ENCODE measurements around the gene XYLT2. TPM values are rescaled to one million over a fixed set of nuclear protein-coding genes. Genes with fewer than 3 reads are reported as not detected.
"Not testable (repeated sequence)": the region's sequence is repeated elsewhere in the genome, so short reads cannot be mapped to it uniquely, and the experiment has no call there.

Gene XYLT2
- 47.5 and 54.3 TPM in 2 replicates for total RNA-seq (2014; rRNA removed; shearing (Covaris generic))

DNA sequence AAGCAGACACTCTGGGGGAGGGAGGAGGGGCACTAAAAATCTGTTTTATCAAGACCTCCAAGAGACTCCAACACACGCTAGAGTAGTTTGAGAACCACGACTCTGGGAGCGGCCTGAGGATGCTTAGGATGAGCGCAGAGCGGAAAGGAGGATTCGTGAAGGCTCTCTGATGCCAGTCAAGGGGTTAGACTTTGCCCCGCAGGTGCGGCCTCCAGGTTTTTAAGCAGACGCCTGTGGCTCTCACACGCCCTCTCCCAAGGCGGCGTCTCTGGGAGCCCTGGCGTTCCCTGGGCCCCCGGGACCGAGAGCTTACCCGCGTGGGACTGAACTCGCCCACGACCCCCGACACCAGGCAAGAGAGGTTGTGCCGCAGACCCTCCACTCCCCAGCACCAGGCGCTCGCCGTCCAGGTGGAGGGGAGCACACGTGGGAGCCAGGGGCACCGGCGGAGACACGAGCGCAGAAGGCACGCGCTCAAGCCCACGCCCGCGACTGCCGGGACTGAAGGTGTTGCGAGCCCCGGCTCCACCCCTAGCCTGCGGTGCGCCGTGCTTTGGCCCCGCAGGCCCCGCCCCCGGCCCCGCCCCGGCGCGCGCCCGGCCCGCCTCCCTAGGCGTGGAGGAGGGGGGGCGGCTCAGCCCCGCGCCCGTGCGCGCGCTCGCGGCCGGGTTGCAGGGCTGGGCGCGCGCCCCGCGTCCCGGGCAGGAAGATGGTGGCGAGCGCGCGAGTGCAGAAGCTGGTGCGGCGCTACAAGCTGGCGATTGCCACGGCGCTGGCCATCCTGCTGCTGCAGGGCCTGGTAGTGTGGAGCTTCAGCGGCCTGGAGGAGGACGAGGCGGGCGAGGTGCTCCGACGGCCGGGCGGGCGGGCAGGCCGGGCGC lies at the start of gene XYLT2:
XYLT2 (plus strand) TSS at position 695 of the 881 bp plus-strand sequence; CDS start at position 710, 15 bp downstream.
- DNase-seq, result peak; percentile 99
- Histone ChIP-seq H3K27me3 (ENCODE audit: control insufficient read depth, insufficient read depth, low read length) (peaks cover 5% of the 10 kb centered on the region), H3K4me3 (ENCODE audit: insufficient read depth, low read depth, low read length) (peak within 1 kb of the TSS; percentile 75), H3K36me3 (replicated peaks; ENCODE audit: control insufficient read depth, insufficient read depth, low read length) (no peaks in the 10 kb centered on the region)

DNA sequence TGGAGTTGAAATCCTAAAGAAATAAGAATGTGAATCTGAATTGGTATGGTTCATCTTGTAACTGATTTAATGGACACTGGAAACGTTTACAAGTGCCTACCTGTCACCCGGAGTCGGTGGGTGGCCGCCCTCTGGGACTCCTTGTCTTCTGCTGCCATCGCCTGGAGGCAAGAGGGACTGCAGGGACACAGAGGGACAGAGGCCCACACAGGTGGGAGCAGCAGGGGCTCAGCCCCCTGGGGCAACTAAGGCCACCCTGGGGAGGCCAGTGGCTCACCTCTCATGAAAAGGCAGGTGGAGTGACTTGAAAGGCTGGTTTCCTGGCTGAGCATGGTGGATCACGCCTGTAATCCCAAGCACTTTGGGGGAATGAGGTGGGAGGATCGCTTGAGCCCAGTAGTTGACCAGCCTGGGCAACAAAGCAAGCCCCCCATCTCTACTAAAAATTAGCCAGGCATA lies 48.5 kb upstream of the XYLT2 start:
- Histone ChIP-seq H3K36me3 (replicated peaks; ENCODE audit: control insufficient read depth, insufficient read depth, low read length) (no peaks in the 10 kb centered on the region), H3K27me3 (ENCODE audit: control insufficient read depth, insufficient read depth, low read length) (no peaks in the 10 kb centered on the region), H3K4me3 (ENCODE audit: insufficient read depth, low read depth, low read length) (no peak overlapping the region)
- DNase-seq, result peak; percentile 84

DNA sequence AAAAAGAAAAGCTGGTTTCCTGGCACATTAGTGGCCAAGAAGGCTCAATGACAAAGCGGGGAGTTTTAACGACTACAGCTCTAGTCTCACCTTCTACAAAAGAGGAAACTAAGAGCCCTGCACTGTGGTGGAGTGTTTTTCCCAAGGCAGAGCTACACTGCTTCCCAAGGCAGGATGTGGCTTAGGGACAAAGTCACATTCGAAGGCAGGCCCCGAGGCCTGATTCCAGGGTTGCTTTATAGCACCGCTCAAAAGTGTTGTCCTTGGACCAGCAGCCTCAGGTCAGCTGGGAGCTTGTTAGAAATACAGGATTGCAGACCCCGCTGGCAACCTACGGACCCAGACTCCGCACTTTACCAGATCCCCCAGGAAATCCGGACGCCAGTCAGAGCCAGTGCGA lies 47.9 kb upstream of the XYLT2 start:
- Histone ChIP-seq H3K27me3 (ENCODE audit: control insufficient read depth, insufficient read depth, low read length) (no peaks in the 10 kb centered on the region), H3K36me3 (replicated peaks; ENCODE audit: control insufficient read depth, insufficient read depth, low read length) (no peaks in the 10 kb centered on the region), H3K4me3 (ENCODE audit: insufficient read depth, low read depth, low read length) (no peak overlapping the region)
- DNase-seq, result no peak

DNA sequence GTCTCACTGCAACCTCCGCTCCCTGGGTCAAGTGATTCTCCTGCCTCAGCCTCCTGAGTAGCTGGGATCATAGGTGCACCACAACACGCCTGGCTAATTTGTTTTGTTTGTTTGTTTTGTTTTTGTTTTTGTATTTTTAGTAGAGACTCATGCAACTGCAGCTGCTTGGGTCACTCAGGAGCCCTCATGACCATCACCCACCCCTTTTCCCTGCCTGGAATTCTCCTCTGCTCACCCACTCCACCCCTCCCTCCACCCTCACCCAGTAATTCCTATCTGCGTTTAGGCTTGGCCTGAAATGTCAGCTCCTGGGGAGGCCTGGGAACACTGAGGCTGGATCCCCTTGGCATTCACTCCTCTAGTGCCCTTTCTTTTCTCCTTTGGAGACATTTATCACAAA lies 46.1 kb upstream of the XYLT2 start:
- no peak for DNase-seq
- Histone ChIP-seq H3K4me3 (ENCODE audit: insufficient read depth, low read depth, low read length) (no peak overlapping the region), H3K27me3 (ENCODE audit: control insufficient read depth, insufficient read depth, low read length) (no peaks in the 10 kb centered on the region), H3K36me3 (replicated peaks; ENCODE audit: control insufficient read depth, insufficient read depth, low read length) (no peaks in the 10 kb centered on the region)

DNA sequence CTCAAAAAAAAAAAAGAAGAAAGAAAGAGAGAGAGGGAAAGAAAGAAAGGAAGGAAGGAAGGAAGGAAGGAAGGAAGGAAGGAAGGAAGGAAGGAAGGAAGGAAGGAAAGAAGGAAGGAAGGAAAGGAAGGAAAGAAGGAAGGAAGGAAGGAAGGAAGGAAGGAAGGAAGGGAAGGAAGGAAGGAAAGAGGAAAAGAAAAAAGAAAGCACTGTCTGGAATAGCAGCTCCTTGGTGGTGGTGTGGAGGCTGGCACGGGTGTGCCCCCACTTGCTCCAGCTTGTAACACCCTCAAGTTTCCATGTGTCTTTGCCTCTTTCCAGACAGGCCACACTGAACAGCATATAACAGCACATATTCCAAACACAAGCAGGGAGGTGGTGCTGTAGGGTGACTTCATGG lies 45.1 kb upstream of the XYLT2 start:
- H3K27me3 ChIP-seq (ENCODE audit: control insufficient read depth, insufficient read depth, low read length); H3K36me3 ChIP-seq (replicated peaks; ENCODE audit: control insufficient read depth, insufficient read depth, low read length); H3K4me3 ChIP-seq (ENCODE audit: insufficient read depth, low read depth, low read length); DNase-seq: not testable (repeated sequence)

DNA sequence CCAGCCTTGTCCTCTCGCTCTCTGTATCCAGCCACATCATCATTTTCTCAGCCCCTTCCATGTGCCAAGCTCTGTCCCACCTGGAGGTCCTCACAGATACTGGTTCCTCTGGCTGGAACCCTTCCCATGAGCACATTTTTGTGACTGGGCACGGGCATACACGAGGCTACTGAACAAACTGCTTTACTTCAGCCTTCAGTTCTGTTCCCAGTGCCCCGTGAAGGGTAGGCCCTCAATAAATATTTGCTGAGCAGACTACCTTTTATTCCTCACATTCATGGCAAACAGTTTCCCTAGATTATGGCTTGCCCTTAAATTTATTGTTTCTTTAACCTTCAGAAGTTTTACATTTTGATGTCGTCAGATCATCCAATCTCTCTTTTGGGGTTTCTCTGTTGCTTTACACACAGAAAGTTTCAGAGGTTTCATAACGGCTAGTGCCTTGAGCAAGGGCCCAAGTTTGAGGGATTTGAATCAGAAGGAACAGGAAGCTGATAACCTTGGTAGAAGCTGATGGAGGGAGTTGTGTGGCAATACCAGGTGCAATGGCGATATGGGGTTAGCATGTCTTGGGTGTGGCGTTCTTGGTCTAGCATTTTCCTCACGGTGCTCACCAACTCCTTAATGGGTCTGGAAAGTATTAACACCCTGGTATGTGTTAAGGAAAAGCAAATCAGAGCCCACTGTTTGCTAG lies 43.9 kb upstream of the XYLT2 start:
- no peak for DNase-seq
- no peak overlapping the region for H3K4me3 ChIP-seq (ENCODE audit: insufficient read depth, low read depth, low read length)
- no peaks in the 10 kb centered on the region for H3K27me3 ChIP-seq (ENCODE audit: control insufficient read depth, insufficient read depth, low read length)
- H3K36me3 ChIP-seq (replicated peaks; ENCODE audit: control insufficient read depth, insufficient read depth, low read length), result no peaks in the 10 kb centered on the region

DNA sequence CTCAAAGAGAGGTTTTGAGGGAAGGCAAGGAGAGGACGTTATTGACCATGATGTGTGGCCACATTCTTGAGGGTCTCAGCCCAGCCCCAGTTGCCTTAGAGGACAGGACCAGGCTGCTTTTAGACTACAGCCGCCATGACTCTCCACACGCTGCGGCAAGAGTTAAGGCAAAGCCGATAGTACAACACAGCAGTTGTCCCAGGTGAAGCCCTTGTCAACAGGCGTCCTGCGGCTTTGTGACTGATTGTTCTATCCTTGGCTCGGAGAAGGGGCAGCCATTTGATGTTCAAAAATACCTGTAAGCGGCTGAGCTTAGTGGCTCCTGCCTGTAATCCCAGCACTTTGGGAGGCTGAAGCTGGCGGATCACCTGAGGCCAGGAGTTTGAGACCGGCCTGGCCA lies 42.9 kb upstream of the XYLT2 start:
- H3K27me3 ChIP-seq (ENCODE audit: control insufficient read depth, insufficient read depth, low read length), result no peaks in the 10 kb centered on the region
- no peak overlapping the region for H3K4me3 ChIP-seq (ENCODE audit: insufficient read depth, low read depth, low read length)
- no peaks in the 10 kb centered on the region for H3K36me3 ChIP-seq (replicated peaks; ENCODE audit: control insufficient read depth, insufficient read depth, low read length)
- DNase-seq, result peak; percentile 53

DNA sequence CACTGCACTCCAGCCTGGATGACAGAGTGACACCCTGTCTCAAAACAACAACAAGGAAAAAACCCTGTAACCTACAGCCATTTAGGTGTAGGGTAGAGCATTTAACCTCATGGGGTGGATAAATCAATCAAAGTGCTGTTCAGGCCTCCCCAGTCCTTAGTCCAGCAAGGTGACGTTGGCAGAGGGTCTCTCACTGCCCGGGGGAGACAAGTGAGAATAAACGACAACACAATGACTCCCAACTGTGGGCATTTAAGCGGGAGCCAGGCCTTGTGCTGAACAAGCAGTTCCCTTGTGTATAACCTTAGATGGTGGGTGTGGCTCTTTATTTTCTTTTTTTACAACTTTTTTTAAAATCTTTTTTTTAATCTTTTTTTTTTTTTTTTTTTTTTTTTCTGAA lies 42.3 kb upstream of the XYLT2 start:
- no peaks in the 10 kb centered on the region for H3K36me3 ChIP-seq (replicated peaks; ENCODE audit: control insufficient read depth, insufficient read depth, low read length)
- no peak for DNase-seq
- H3K4me3 ChIP-seq (ENCODE audit: insufficient read depth, low read depth, low read length), result no peak overlapping the region
- no peaks in the 10 kb centered on the region for H3K27me3 ChIP-seq (ENCODE audit: control insufficient read depth, insufficient read depth, low read length)

DNA sequence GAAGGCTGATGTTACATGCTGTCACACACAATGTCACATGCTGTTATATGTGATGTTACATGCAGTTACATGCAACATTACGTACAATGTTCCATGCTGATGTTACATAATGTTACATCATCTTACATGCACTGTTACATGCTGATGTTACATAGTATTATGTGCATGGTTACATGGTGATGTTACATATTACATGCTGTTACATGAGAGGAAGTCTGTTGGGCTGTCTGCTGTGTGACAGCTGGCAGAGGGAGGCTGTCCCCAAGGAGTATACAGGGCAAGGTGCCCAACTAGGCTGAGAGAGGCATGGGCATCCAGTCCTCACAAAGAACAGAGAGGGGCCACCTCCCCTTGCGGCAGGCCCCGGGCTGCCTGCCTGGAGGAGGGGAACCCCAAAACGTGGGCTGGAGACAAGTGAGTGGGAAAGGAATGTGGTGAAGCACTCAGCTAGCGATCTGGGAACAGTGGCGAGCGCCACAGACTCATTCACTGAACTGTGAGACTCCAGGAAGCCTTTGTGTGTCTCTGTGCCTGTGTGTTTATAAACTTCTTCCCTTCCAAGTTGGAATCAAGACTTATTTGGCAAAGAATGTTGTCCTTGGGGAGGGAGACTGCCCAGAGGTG lies 41.0 kb upstream of the XYLT2 start:
- DNase-seq, result no peak
- H3K27me3 ChIP-seq (ENCODE audit: control insufficient read depth, insufficient read depth, low read length), result no peaks in the 10 kb centered on the region
- no peak overlapping the region for H3K4me3 ChIP-seq (ENCODE audit: insufficient read depth, low read depth, low read length)
- no peaks in the 10 kb centered on the region for H3K36me3 ChIP-seq (replicated peaks; ENCODE audit: control insufficient read depth, insufficient read depth, low read length)

DNA sequence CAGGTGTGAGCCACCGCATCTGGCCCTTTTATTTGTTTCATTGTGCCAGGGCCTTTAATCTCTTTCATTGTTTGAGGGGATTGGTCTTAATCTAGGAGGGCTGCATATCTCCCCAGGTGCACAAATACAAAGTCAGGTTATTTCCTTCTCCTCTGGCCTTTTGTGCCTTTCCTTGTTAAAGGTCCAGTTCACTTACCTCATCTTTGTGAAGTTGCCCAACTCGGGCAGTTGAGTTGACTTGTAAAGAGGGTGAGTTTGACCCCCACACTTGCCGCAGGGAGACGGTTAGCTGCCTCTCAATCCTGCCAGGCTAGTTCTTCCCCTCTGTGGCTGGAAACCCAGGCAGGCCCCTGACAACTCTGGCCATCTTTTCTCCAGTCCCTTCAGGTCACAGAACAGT lies 38.3 kb upstream of the XYLT2 start:
- no peak for DNase-seq
- Histone ChIP-seq H3K27me3 (ENCODE audit: control insufficient read depth, insufficient read depth, low read length) (no peaks in the 10 kb centered on the region; the same call in 1 of the 2 replicates), H3K36me3 (replicated peaks; ENCODE audit: control insufficient read depth, insufficient read depth, low read length) (no peaks in the 10 kb centered on the region), H3K4me3 (ENCODE audit: insufficient read depth, low read depth, low read length) (no peak overlapping the region)

DNA sequence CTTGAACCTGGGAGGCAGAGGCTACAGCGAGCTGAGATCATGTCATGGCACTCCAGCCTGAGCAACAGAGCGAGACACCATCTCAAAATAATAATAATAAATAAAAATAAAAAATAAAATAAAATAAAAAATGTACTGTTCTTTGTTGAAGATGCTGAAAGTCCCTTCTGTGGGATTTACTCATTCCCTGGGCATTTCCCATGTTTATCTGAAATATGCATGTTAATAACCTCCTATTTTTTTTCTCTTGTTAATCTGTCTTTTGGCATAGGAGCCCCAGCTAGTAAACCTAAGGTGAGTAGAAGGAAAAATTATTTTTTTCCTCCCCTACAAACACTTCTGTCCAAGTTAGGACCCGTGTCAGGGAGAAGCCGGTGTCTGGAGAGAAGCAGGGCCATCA lies 37.3 kb upstream of the XYLT2 start:
- Histone ChIP-seq H3K27me3 (ENCODE audit: control insufficient read depth, insufficient read depth, low read length) (no peaks in the 10 kb centered on the region; the same call in 1 of the 2 replicates), H3K36me3 (replicated peaks; ENCODE audit: control insufficient read depth, insufficient read depth, low read length) (no peaks in the 10 kb centered on the region), H3K4me3 (ENCODE audit: insufficient read depth, low read depth, low read length) (no peak overlapping the region)
- no peak for DNase-seq

DNA sequence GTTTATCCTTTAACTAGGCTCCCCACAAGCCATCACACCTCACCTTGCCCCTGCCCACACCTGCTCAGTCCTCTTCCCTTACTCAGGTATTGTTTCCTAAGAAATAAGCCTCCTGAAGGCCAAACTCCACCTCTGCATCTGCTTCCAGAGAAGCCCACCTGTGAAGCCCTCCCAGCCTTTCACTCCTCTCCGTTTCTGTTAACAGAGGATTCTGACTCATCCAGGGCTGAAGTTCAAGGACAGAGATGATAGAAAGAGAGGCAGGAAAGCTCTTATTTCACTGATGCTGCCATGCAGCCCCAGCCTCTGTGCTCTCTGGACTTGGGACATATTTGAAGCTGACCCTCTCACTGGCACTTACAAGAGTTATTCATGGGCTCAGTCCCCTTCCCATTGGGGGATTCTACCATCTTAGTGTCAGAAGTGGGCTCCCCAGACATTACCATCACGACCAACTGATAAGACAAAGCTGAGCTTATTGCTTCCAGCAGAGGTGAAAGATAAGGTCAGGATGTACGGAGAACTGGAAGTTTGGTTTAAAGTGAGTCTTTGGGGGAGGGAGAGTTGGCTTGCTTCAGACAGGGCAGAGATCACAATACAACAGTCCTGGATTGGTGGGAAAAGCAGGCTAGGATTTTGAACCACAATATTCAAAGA lies 35.3 kb upstream of the XYLT2 start:
- Histone ChIP-seq H3K4me3 (ENCODE audit: insufficient read depth, low read depth, low read length) (no peak overlapping the region), H3K27me3 (ENCODE audit: control insufficient read depth, insufficient read depth, low read length) (no peaks in the 10 kb centered on the region; the same call in 1 of the 2 replicates), H3K36me3 (replicated peaks; ENCODE audit: control insufficient read depth, insufficient read depth, low read length) (no peaks in the 10 kb centered on the region)
- no peak for DNase-seq

DNA sequence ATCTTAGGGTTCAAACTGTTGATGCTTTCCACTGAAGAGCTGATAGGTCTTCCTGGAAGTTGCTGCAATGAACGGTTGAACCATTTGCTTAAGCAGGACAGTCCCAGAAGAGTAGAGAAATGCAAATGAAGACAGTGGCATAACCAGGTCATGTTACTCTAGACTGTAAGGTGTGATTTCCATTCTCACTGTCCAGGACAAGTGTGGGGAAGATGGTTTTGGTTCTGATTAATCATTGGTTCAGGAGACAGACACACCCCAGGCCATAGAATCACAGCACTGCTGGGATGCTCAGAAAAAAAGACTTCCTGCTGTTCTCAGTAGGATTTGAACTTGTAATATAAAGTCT lies 34.8 kb upstream of the XYLT2 start:
- no peak for DNase-seq
- Histone ChIP-seq H3K27me3 (ENCODE audit: control insufficient read depth, insufficient read depth, low read length) (no peaks in the 10 kb centered on the region; the same call in 1 of the 2 replicates), H3K4me3 (ENCODE audit: insufficient read depth, low read depth, low read length) (no peak overlapping the region), H3K36me3 (replicated peaks; ENCODE audit: control insufficient read depth, insufficient read depth, low read length) (no peaks in the 10 kb centered on the region)

DNA sequence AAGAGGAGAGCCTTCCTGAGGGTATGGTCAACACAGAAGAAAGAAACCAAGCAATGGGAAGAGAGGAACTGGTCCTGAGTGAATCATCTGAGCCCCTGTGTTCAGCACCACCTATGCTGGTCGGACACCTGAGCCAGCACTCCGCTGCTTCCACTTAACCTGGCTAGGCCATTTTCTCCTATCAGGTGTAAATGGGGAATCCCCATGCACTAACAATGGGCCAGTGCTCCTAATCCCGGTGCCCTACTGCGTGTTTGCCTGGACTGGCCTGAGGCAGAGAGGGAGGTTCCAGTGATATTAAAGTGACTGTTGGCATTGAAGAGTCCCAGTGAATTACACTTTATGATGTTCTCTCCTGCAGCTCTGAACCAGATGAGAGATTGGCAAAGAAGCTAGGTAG lies 34.4 kb upstream of the XYLT2 start:
- H3K4me3 ChIP-seq (ENCODE audit: insufficient read depth, low read depth, low read length), result no peak overlapping the region
- H3K27me3 ChIP-seq (ENCODE audit: control insufficient read depth, insufficient read depth, low read length), result no peaks in the 10 kb centered on the region; the same call in 1 of the 2 replicates
- DNase-seq, result peak; percentile 61
- no peaks in the 10 kb centered on the region for H3K36me3 ChIP-seq (replicated peaks; ENCODE audit: control insufficient read depth, insufficient read depth, low read length)

Measured in H7 (cell line).